GM19238 (cell line): Measurements from ENCODE around the gene CRYZL1.

Source experiments
- DNase-seq: peaks from one replicate; pipeline ENCODE4 v3.0.0; 2011; ENCODE audit warnings: low spot score; ENCODE audit not compliant: insufficient read length

CRYZL1 gene

GRCh38 chr21:33541756-33542639 is 99.5 kb downstream of the CRYZL1 start, which contains the start of gene GART:
TSS of gene GART (minus strand) at chr21:33542117. CDS start at chr21:33539315, 2,802 bp downstream.
- DNase-seq: peak; percentile 59

- no peak for DNase-seq
Observed at GRCh38 chr21:33541105-33541711, 100.3 kb downstream of the CRYZL1 start.

- DNase-seq: no peak
Observed at GRCh38 chr21:33540711-33541104, 100.8 kb downstream of the CRYZL1 start.

GRCh38 chr21:33539616-33540015 is 101.9 kb downstream of the CRYZL1 start:
- no peak for DNase-seq
